Bronchial epithelial cell (primary cell): Measurements from ENCODE around the gene CDC42EP3. TPM values are rescaled to one million over a fixed set of nuclear protein-coding genes. Genes with fewer than 3 reads are reported as not detected.

Experiments
- DNase-seq: peaks from one replicate; pipeline ENCODE4 v3.0.0-alpha.2; 2010; ENCODE audit warnings: low read depth
- FAIRE-seq: peaks from 2 replicates; lab custom pipeline; 2011; peaks lifted over from hg19 to GRCh38; lab: Jason Lieb, UNC
- H3K27me3 ChIP-seq: 2 replicates; pipeline ENCODE4 v1.5.1; 2011; ENCODE audit warnings: low read length; ENCODE audit not compliant: control insufficient read depth, insufficient read depth
- H3K36me3 ChIP-seq: 2 replicates; pipeline ENCODE4 v1.5.1; 2011; ENCODE audit warnings: low read length; ENCODE audit not compliant: control insufficient read depth, insufficient read depth
- H3K4me3 ChIP-seq: 2 replicates; pipeline ENCODE4 v1.5.1; 2011; ENCODE audit warnings: mild to moderate bottlenecking, low read depth, low read length, control low read depth
- CTCF ChIP-seq: IDR thresholded peaks from 2 replicates; pipeline ENCODE4 v1.5.1; 2011; ENCODE audit warnings: mild to moderate bottlenecking, moderate library complexity, low read length, control low read depth, inconsistent platforms; ENCODE audit not compliant: insufficient read depth, severe bottlenecking
- total RNA-seq: library from RNA; depleted of rRNA; stranded (reverse); fragments of >200 nt; gene quantifications from 2 replicates; pipeline ENCODE4 v1.2.1, GENCODE V29; 2014

The CDC42EP3 gene
- total RNA-seq, 1 donor from 2014 or later, result 10.5 TPM

- H3K4me3 ChIP-seq, result no peak overlapping the region
- no peak for FAIRE-seq
- H3K27me3 ChIP-seq, result no peaks in the 10 kb centered on the region
- TF ChIP-seq CTCF, result no peak
- no peaks in the 10 kb centered on the region for H3K36me3 ChIP-seq
- DNase-seq, result no peak
These were observed 50.2 kb downstream of the CDC42EP3 start for GRCh38 chr2:37621199-37621598.

- no peak for TF ChIP-seq CTCF
- Histone ChIP-seq H3K27me3 (no peaks in the 10 kb centered on the region), H3K4me3 (no peak overlapping the region), H3K36me3 (no peaks in the 10 kb centered on the region)
- no peak for DNase-seq
- no peak for FAIRE-seq
These were observed 51.5 kb downstream of the CDC42EP3 start for GRCh38 chr2:37619959-37620300.

- no peaks in the 10 kb centered on the region for H3K27me3 ChIP-seq
- no peak for DNase-seq
- H3K4me3 ChIP-seq, result no peak overlapping the region
- TF ChIP-seq CTCF, result no peak
- no peak for FAIRE-seq
- no peaks in the 10 kb centered on the region for H3K36me3 ChIP-seq
These were observed 52.0 kb downstream of the CDC42EP3 start for GRCh38 chr2:37619230-37619958.

- FAIRE-seq (no peak), DNase-seq (no peak)
- no peak for TF ChIP-seq CTCF
- Histone ChIP-seq H3K36me3 (no peaks in the 10 kb centered on the region), H3K4me3 (no peak overlapping the region), H3K27me3 (no peaks in the 10 kb centered on the region)
These were observed 53.1 kb downstream of the CDC42EP3 start for GRCh38 chr2:37618326-37618725.

- Histone ChIP-seq H3K4me3 (no peak overlapping the region), H3K27me3 (no peaks in the 10 kb centered on the region), H3K36me3 (no peaks in the 10 kb centered on the region)
- TF ChIP-seq CTCF, result no peak
- FAIRE-seq, result no peak
- no peak for DNase-seq
These were observed 54.1 kb downstream of the CDC42EP3 start for GRCh38 chr2:37617119-37617892.
